HCT116 (cell line): ENCODE data around the gene AGBL1. TPM values are rescaled to one million over a fixed set of nuclear protein-coding genes. Genes with fewer than 3 reads are reported as not detected.

Experiments used
- ATAC-seq: fragments of 200-7000 bp; cut with Tn5 transposase; 2 replicates; pipeline ENCODE4 v1.9.1; 2020; ENCODE audit warnings: mild to moderate bottlenecking, moderate library complexity
- BruUV-seq: library from RNA; stranded (reverse); fragments of 400-500 nt; replicated peaks from 2 replicates; lab custom pipeline; 2021; lab: Mats Ljungman, UMichigan
- CTCF ChIA-PET: fragments of 300-600 bp; sonication (Branson Sonifier 250); formaldehyde crosslinking; loops from one replicate; lab custom pipeline; 2021; ENCODE audit warnings: antibody characterized with exemption; lab: Charles Lee
- POLR2A ChIA-PET: fragments of 300-600, 350-600 bp; sonication (Branson Sonifier 250); formaldehyde crosslinking; loops from one replicate; lab custom pipeline; 2021; ENCODE audit warnings: antibody characterized with exemption; lab: Charles Lee
- RAD21 ChIA-PET, 2 experiments: fragments of 300-600 bp; sonication (Branson Sonifier 250); formaldehyde crosslinking; loops; one replicate each; lab custom pipeline; 2023; ENCODE audit warnings: low total read pairs in 2 of 2; ENCODE audit not compliant: uncharacterized antibody in 2 of 2, unreplicated experiment in 2 of 2, low non-redundant PET in 1 of 2; lab: Charles Lee
- DNase-seq: peaks from one replicate; pipeline ENCODE4 v3.0.0-alpha.2; 2010; ENCODE audit warnings: low read depth, low spot score
- H2AFZ ChIP-seq: fragments of 200-600 bp; shearing (Covaris generic), sonication (generic); 2 replicates; pipeline ENCODE4 v1.6.1; 2017; ENCODE audit warnings: low read depth, mixed run types, mixed read lengths, antibody characterized with exemption, low read length; ENCODE audit not compliant: poor library complexity, severe bottlenecking
- H3K27ac ChIP-seq: 2 replicates; pipeline ENCODE4 v1.5.1; 2012; ENCODE audit warnings: low read depth, low read length
- H3K27me3 ChIP-seq: fragments of 200-600 bp; sonication (generic); 2 replicates; pipeline ENCODE4 v1.6.1; 2016; ENCODE audit warnings: mixed run types, low read length, mixed read lengths; ENCODE audit not compliant: insufficient read depth
- H3K36me3 ChIP-seq, 2 experiments: fragments of 200-500 bp in 1 of 2; fragments of 200-600 bp in 1 of 2; sonication (Bioruptor generic) in 1 of 2; sonication (generic) in 1 of 2; 2 replicates each; pipeline versions ENCODE4 v1.5.1 to v1.6.1; 2014 to 2016; ENCODE audit warnings: low read length in 2 of 2, inconsistent platforms in 1 of 2, mixed read lengths in 1 of 2, mixed run types in 1 of 2; ENCODE audit not compliant: insufficient read depth in 2 of 2, control insufficient read depth in 1 of 2
- H3K4me1 ChIP-seq, 2 experiments: fragments of 200-600 bp in 1 of 2; sonication (generic) in 1 of 2; 2 replicates each; pipeline versions ENCODE4 v1.5.1 to v1.6.1; 2012 to 2017; ENCODE audit warnings: low read length in 2 of 2, inconsistent platforms in 1 of 2, mild to moderate bottlenecking in 1 of 2, mixed read lengths in 1 of 2, mixed run types in 1 of 2, moderate library complexity in 1 of 2; ENCODE audit not compliant: insufficient read depth in 2 of 2, control insufficient read depth in 1 of 2
- H3K4me2 ChIP-seq: fragments of 200-600 bp; sonication (generic); 2 replicates; pipeline ENCODE4 v1.6.1; 2017; ENCODE audit warnings: mixed run types, low read length, mixed read lengths
- H3K4me3 ChIP-seq, 2 experiments: fragments of 200-600 bp in 1 of 2; sonication (generic) in 1 of 2; replicated peaks in 1 of 2; 2 replicates each; pipeline ENCODE4 v1.5.1; 2011 to 2016; ENCODE audit warnings: low read length in 2 of 2, control low read depth in 1 of 2, low read depth in 1 of 2, mild to moderate bottlenecking in 1 of 2, mixed read lengths in 1 of 2, mixed run types in 1 of 2
- H3K79me2 ChIP-seq: fragments of 200-600 bp; sonication (generic); 2 replicates; pipeline ENCODE4 v1.6.1; 2017; ENCODE audit warnings: mild to moderate bottlenecking, mixed run types, low read length, moderate library complexity, mixed read lengths; ENCODE audit not compliant: insufficient read depth
- H3K9ac ChIP-seq: fragments of 200-600 bp; sonication (generic); 2 replicates; pipeline ENCODE4 v1.6.1; 2016; ENCODE audit warnings: low read length, mixed read lengths
- H3K9me2 ChIP-seq: fragments of 200-600 bp; sonication (generic), shearing (Covaris generic); 2 replicates; pipeline ENCODE4 v1.6.1; 2017; ENCODE audit warnings: mixed run types, mild to moderate bottlenecking, moderate library complexity; ENCODE audit not compliant: insufficient read depth
- H3K9me3 ChIP-seq, 2 experiments: fragments of 200-500 bp in 1 of 2; fragments of 200-600 bp in 1 of 2; sonication (Bioruptor generic) in 1 of 2; sonication (generic) in 1 of 2; 2 replicates each; pipeline ENCODE4 v1.6.1; 2014 to 2017; ENCODE audit warnings: low read length in 2 of 2, mixed read lengths in 2 of 2, inconsistent platforms in 1 of 2, low read depth in 1 of 2, mild to moderate bottlenecking in 1 of 2, mixed run types in 1 of 2, moderate library complexity in 1 of 2; ENCODE audit not compliant: control insufficient read depth in 1 of 2, insufficient read depth in 1 of 2
- H4K20me1 ChIP-seq: fragments of 200-600 bp; sonication (generic), shearing (Covaris generic); 2 replicates; pipeline ENCODE4 v1.6.1; 2017; ENCODE audit warnings: mixed run types, mild to moderate bottlenecking, moderate library complexity; ENCODE audit not compliant: insufficient read depth
- CBX3 ChIP-seq: IDR thresholded peaks from 2 replicates; pipeline ENCODE4 v1.6.1; 2012; ENCODE audit warnings: low read depth
- CEBPB ChIP-seq: IDR thresholded peaks from 2 replicates; pipeline ENCODE4 v1.6.1; 2012; ENCODE audit warnings: low read depth
- EGR1 ChIP-seq: IDR thresholded peaks from 2 replicates; pipeline ENCODE4 v1.6.1; 2012; ENCODE audit warnings: low read depth
- EZH2phosphoT487 ChIP-seq: fragments of 200-600 bp; IDR thresholded peaks from 2 replicates; pipeline ENCODE4 v1.6.1; 2018; ENCODE audit warnings: antibody characterized with exemption, borderline replicate concordance
- FOSL1 ChIP-seq: IDR thresholded peaks from 2 replicates; pipeline ENCODE4 v1.6.1; 2012; ENCODE audit warnings: low read depth
- JUND ChIP-seq: IDR thresholded peaks from 2 replicates; pipeline ENCODE4 v1.6.1; 2012
- POLR2A ChIP-seq: IDR thresholded peaks from 2 replicates; pipeline ENCODE4 v1.7.0; 2011; ENCODE audit warnings: borderline replicate concordance; ENCODE audit not compliant: insufficient read depth, insufficient read length; ENCODE audit errors: extremely low read depth
- RAD21 ChIP-seq: IDR thresholded peaks from 2 replicates; pipeline ENCODE4 v1.6.1; 2012; ENCODE audit warnings: low read depth, mild to moderate bottlenecking
- SP1 ChIP-seq: IDR thresholded peaks from 2 replicates; pipeline ENCODE4 v1.6.1; 2012; ENCODE audit warnings: low read depth
- TCF7L2 ChIP-seq: IDR thresholded peaks from 2 replicates; pipeline ENCODE4 v1.7.0; 2011; ENCODE audit warnings: borderline replicate concordance, inconsistent platforms; ENCODE audit not compliant: insufficient read depth, insufficient read length; ENCODE audit errors: extremely low read depth
- YY1 ChIP-seq: IDR thresholded peaks from 2 replicates; pipeline ENCODE4 v1.6.1; 2011; ENCODE audit warnings: low read length, low read depth, moderate library complexity, mild to moderate bottlenecking; ENCODE audit not compliant: insufficient replicate concordance; ENCODE audit errors: extremely low read depth
- intact Hi-C: fragments of 100-400 bp; cut with micrococcal nuclease; formaldehyde crosslinking; loops from 2 replicates; pipeline ENCODE4 v1.10.0; 2022
- total RNA-seq: library from RNA; stranded (reverse); gene quantifications from one replicate; pipeline ENCODE4 v1.2.1, GENCODE V29; 2021; ENCODE audit not compliant: unreplicated experiment
- TF ChIP-seq, protein P1 (sequence below), 3 experiments: fragments of 200-600 bp in 1 of 3; sonication (generic) in 1 of 3; IDR thresholded peaks in 2 of 3; conservative IDR thresholded peaks in 1 of 3; 2 replicates each; pipeline ENCODE4 v1.5.1; 2012 to 2017; ENCODE audit warnings: low read depth in 2 of 3, low read length in 2 of 3, antibody characterized with exemption in 1 of 3, borderline replicate concordance in 1 of 3, control low read depth in 1 of 3, mild to moderate bottlenecking in 1 of 3, mixed read lengths in 1 of 3, mixed run types in 1 of 3, moderate library complexity in 1 of 3; ENCODE audit not compliant: insufficient read depth in 1 of 3
- TF ChIP-seq, protein P2 (sequence below): IDR thresholded peaks from 2 replicates; pipeline ENCODE4 v1.6.1; 2012
- TF ChIP-seq, protein P3 (sequence below): IDR thresholded peaks from 2 replicates; pipeline ENCODE4 v1.6.1; 2012; ENCODE audit warnings: low read depth

Gene AGBL1
- total RNA-seq, 1 experiment from 2014 or later, result not detected

DNA sequence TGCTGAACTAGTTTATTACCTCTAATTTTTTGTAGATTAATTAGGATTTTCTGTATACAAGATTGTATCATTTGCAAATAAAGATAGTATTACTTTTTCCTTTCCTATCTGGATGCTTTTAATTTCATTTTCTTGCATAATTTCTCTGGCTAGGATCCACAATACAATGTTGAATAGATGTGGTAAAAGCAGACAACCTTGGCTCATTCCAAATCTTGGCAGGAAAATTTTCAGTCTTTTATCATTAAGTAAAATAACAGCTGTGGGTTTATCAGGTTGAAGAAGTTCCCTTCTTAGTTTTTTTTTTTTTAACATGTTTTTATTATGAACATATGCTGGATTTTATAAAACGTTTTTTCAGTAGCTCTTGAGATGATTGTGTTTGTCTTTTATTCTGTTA, 422.6 kb downstream of the AGBL1 start:
- ATAC-seq (no peak), DNase-seq (no peak)
- H3K27ac ChIP-seq, result no peak overlapping the region
- TF ChIP-seq, protein P1, sequence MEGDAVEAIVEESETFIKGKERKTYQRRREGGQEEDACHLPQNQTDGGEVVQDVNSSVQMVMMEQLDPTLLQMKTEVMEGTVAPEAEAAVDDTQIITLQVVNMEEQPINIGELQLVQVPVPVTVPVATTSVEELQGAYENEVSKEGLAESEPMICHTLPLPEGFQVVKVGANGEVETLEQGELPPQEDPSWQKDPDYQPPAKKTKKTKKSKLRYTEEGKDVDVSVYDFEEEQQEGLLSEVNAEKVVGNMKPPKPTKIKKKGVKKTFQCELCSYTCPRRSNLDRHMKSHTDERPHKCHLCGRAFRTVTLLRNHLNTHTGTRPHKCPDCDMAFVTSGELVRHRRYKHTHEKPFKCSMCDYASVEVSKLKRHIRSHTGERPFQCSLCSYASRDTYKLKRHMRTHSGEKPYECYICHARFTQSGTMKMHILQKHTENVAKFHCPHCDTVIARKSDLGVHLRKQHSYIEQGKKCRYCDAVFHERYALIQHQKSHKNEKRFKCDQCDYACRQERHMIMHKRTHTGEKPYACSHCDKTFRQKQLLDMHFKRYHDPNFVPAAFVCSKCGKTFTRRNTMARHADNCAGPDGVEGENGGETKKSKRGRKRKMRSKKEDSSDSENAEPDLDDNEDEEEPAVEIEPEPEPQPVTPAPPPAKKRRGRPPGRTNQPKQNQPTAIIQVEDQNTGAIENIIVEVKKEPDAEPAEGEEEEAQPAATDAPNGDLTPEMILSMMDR (IDR thresholded peaks at IDR 0.05 in 2 of 3, conservative IDR thresholded peaks at IDR 0.05 in 1 of 3; ENCODE audit: borderline replicate concordance in 1 of 3, insufficient read depth in 1 of 3, low read depth in 2 of 3, low read length in 2 of 3), result no peak
- no peak for TF ChIP-seq EZH2phosphoT487
- TF ChIP-seq, protein P2, sequence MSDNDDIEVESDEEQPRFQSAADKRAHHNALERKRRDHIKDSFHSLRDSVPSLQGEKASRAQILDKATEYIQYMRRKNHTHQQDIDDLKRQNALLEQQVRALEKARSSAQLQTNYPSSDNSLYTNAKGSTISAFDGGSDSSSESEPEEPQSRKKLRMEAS, result no peak
- no peaks in the 10 kb centered on the region for H3K27me3 ChIP-seq
- no peaks in the 10 kb centered on the region for H3K9me2 ChIP-seq
- intact Hi-C loops, result no loop called here
- H3K4me1 ChIP-seq, result no peaks in the 10 kb centered on the region
- H3K4me3 ChIP-seq, result no peak overlapping the region
- H3K9me3 ChIP-seq, result peaks cover 0 to 17% of the 10 kb centered on the region in 2 experiments; a peak in 2 of 4 replicates
- no peaks in the 10 kb centered on the region for H3K79me2 ChIP-seq
- H3K9ac ChIP-seq, result no peak overlapping the region
- H2AFZ ChIP-seq, result no peak overlapping the region
- H3K36me3 ChIP-seq, result no peaks in the 10 kb centered on the region
- CTCF ChIA-PET, result no interaction called here
- RAD21 ChIA-PET, result no interaction called here
- H3K4me2 ChIP-seq, result no peak overlapping the region
- POLR2A ChIA-PET, result no interaction called here
- H4K20me1 ChIP-seq, result no peaks in the 10 kb centered on the region; the same call in 1 of the 2 replicates
- BruUV-seq, result no TSS peak

DNA sequence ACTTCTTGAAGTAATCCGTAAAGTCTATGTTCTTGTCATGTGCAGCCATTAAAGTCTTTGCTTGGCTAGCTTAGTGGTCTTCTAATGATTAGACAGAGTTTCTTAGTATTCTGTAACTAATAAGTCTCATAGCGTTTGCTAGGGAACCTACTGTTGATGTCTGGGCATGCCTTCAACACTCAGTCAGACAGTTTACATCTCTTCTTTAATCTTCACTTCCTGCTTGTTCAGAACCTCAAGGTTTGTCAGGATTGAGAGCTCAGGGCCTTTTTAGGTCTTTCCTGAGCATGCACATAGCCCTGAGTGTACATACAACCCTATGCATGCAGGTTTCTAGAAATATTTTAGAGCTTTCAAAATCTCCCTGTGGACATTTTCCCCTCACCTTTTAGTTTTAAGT, 426.3 kb downstream of the AGBL1 start:
- H3K9ac ChIP-seq, result no peak overlapping the region
- TF ChIP-seq JUND (no peak), EGR1 (no peak), CBX3 (no peak), RAD21 (no peak), SP1 (no peak), TCF7L2 (no peak), POLR2A (no peak), EZH2phosphoT487 (no peak), YY1 (no peak), FOSL1 (no peak), CEBPB (no peak)
- TF ChIP-seq, protein P2, result no peak
- TF ChIP-seq, protein P3, sequence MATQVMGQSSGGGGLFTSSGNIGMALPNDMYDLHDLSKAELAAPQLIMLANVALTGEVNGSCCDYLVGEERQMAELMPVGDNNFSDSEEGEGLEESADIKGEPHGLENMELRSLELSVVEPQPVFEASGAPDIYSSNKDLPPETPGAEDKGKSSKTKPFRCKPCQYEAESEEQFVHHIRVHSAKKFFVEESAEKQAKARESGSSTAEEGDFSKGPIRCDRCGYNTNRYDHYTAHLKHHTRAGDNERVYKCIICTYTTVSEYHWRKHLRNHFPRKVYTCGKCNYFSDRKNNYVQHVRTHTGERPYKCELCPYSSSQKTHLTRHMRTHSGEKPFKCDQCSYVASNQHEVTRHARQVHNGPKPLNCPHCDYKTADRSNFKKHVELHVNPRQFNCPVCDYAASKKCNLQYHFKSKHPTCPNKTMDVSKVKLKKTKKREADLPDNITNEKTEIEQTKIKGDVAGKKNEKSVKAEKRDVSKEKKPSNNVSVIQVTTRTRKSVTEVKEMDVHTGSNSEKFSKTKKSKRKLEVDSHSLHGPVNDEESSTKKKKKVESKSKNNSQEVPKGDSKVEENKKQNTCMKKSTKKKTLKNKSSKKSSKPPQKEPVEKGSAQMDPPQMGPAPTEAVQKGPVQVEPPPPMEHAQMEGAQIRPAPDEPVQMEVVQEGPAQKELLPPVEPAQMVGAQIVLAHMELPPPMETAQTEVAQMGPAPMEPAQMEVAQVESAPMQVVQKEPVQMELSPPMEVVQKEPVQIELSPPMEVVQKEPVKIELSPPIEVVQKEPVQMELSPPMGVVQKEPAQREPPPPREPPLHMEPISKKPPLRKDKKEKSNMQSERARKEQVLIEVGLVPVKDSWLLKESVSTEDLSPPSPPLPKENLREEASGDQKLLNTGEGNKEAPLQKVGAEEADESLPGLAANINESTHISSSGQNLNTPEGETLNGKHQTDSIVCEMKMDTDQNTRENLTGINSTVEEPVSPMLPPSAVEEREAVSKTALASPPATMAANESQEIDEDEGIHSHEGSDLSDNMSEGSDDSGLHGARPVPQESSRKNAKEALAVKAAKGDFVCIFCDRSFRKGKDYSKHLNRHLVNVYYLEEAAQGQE, result no peak
- H3K9me2 ChIP-seq, result no peaks in the 10 kb centered on the region
- ChIA-PET CTCF (no interaction called here), POLR2A (no interaction called here), RAD21 (no interaction called here)
- H3K9me3 ChIP-seq, result peaks cover 0 to 12% of the 10 kb centered on the region in 2 experiments; a peak in 2 of 4 replicates
- H3K27me3 ChIP-seq, result no peaks in the 10 kb centered on the region
- DNase-seq, result no peak
- no peak overlapping the region for H3K27ac ChIP-seq
- intact Hi-C loops, result no loop called here
- no peak for ATAC-seq
- no peaks in the 10 kb centered on the region for H3K36me3 ChIP-seq
- H3K4me2 ChIP-seq, result no peak overlapping the region
- no peak overlapping the region for H3K4me3 ChIP-seq
- H3K79me2 ChIP-seq, result no peaks in the 10 kb centered on the region
- BruUV-seq, result no TSS peak
- H2AFZ ChIP-seq, result no peak overlapping the region
- no peaks in the 10 kb centered on the region for H3K4me1 ChIP-seq
- no peaks in the 10 kb centered on the region; the same call in 1 of the 2 replicates for H4K20me1 ChIP-seq
